A549 treated with AZD9567 at 1 μM for 4 hours (cell line): Measurements from ENCODE around the gene HPS3. TPM values are rescaled to one million over a fixed set of nuclear protein-coding genes. Genes with fewer than 3 reads are reported as not detected.

Experiments used
- total RNA-seq: library from RNA; stranded (reverse); fragments of 200-300 nt; extraction: Qiagen RNA extraction; gene quantifications from 5 replicates; pipeline ENCODE4 v1.2.3, GENCODE V29; 2022; ENCODE audit not compliant: insufficient read depth

HPS3 gene
- 29.9 to 33.2 TPM (median 32.5 TPM) in 5 replicates for total RNA-seq

GRCh38 chr3:149129326-149130205 lies at the start of gene HPS3:
Gene HPS3 (plus strand): TSS chr3:149129638. CDS start chr3:149129724, 86 bp downstream.

GRCh38 chr3:149086232-149086988 lies 43.0 kb upstream of the HPS3 start, which contains the start of gene HLTF:
Gene HLTF (minus strand): TSS chr3:149086533. CDS start chr3:149086336, 197 bp downstream.

GRCh38 chr3:149221783-149222517 lies 92.5 kb downstream of the HPS3 start, which contains the start of gene CP:
Gene CP (minus strand): TSS chr3:149221829. CDS start chr3:149221792, 37 bp downstream.

Other genes starting within 250 kb of the HPS3 start
- gene GYG1, start 138.1 kb upstream of the HPS3 start, total RNA-seq: 33.6 to 46.7 TPM (median 34.4 TPM) in 5 replicates
- gene HLTF, start 43.1 kb upstream of the HPS3 start, total RNA-seq: 12.1 to 19.8 TPM (median 16.9 TPM) in 5 replicates
- 3.9 to 8.2 TPM (median 5.4 TPM) in 5 replicates for gene CP, start 92.2 kb downstream of the HPS3 start, total RNA-seq
- gene TM4SF18, start 204.0 kb downstream of the HPS3 start, total RNA-seq: 26.5 to 31.1 TPM (median 28.4 TPM) in 5 replicates
- gene TM4SF1, start 248.0 kb downstream of the HPS3 start, total RNA-seq: 1,016 to 1,515 TPM (median 1,277 TPM) in 5 replicates